SK-N-MC (cell line): Measurements from ENCODE around the gene MIEF1.

Experiments
- EZH2 ChIP-seq: fragments of 200-600 bp; sonication (generic); IDR thresholded peaks from one replicate; pipeline ENCODE4 v1.6.1; 2017; ENCODE audit warnings: antibody characterized with exemption
- FOXP2 ChIP-seq: optimal IDR thresholded peaks from 2 replicates; pipeline ENCODE3; 2011; ENCODE audit warnings: mild to moderate bottlenecking, moderate library complexity; ENCODE audit not compliant: insufficient read depth; ENCODE audit errors: extremely low read length, control extremely low read depth
- POLR2AphosphoS5 ChIP-seq: IDR thresholded peaks from 2 replicates; pipeline ENCODE4 v1.6.1; 2012; ENCODE audit warnings: mild to moderate bottlenecking, low read depth, low read length, borderline replicate concordance

- TF ChIP-seq EZH2 (no peak), POLR2AphosphoS5 (peak; percentile 45; the same call in 1 of the 2 replicates), FOXP2 (no peak)
Measured at GRCh38 chr22:39528681-39529486, 26.8 kb downstream of the MIEF1 start.
